ENCODE results near the gene BEX3.
"Not testable (repeated sequence)": the region's sequence is repeated elsewhere in the genome, so short reads cannot be mapped to it uniquely, and the experiment has no call there.

BEX3 gene

DNA sequence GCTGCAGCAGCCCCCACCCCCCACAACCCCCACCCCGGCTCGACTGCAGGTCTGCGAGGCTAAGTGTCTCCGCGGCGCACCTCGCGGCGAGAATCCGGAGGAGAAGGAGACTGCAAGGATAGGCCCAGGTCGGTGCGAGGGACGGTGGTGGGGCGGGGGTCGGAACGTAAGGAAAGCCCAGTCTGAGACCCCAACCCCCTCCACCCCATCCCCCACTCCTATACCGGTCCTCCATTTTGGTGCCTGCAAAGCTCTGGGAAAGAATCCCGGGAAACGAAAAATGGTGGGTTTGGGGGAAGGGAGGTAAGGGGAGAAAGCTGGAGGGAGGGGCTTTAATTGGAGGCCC lies 614 bp downstream of the BEX3 start:
- TF ChIP-seq, protein P1, sequence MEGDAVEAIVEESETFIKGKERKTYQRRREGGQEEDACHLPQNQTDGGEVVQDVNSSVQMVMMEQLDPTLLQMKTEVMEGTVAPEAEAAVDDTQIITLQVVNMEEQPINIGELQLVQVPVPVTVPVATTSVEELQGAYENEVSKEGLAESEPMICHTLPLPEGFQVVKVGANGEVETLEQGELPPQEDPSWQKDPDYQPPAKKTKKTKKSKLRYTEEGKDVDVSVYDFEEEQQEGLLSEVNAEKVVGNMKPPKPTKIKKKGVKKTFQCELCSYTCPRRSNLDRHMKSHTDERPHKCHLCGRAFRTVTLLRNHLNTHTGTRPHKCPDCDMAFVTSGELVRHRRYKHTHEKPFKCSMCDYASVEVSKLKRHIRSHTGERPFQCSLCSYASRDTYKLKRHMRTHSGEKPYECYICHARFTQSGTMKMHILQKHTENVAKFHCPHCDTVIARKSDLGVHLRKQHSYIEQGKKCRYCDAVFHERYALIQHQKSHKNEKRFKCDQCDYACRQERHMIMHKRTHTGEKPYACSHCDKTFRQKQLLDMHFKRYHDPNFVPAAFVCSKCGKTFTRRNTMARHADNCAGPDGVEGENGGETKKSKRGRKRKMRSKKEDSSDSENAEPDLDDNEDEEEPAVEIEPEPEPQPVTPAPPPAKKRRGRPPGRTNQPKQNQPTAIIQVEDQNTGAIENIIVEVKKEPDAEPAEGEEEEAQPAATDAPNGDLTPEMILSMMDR (IDR thresholded peaks at IDR 0.05; ENCODE audit: insufficient read depth, missing control alignments): no peak
- FAIRE-seq (no peak), DNase-seq (ENCODE audit: insufficient read length, low spot score) (no peak)

DNA sequence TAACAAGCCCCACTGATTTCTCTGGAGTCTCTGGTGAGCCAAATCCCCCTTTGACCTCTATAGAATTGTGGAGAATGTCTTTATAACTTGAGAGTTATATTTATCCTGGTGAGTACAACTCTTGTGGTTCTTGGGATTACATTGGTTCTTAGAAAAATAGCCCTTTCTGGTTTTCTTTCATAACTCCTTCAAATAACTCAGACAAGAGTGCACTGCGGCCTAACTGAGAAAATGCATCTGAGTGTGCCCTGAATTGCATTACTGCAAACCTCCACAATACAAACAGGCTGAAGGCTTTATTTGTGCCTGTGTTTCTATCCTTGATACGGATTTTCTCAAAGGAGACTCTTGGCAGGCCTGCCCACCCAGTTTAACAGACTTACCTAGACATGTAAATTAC lies 2.7 kb downstream of the BEX3 start:
- TF ChIP-seq, protein P1 (IDR thresholded peaks at IDR 0.05; ENCODE audit: insufficient read depth, missing control alignments): no peak
- FAIRE-seq: no peak
- DNase-seq (ENCODE audit: insufficient read length, low spot score): no peak

GRCh38 chrX:103382877-103383276 lies 6.5 kb downstream of the BEX3 start:
- no peak for FAIRE-seq
- DNase-seq (ENCODE audit: insufficient read length, low spot score): no peak
- TF ChIP-seq, protein P1 (IDR thresholded peaks at IDR 0.05; ENCODE audit: insufficient read depth, missing control alignments): no peak

DNA sequence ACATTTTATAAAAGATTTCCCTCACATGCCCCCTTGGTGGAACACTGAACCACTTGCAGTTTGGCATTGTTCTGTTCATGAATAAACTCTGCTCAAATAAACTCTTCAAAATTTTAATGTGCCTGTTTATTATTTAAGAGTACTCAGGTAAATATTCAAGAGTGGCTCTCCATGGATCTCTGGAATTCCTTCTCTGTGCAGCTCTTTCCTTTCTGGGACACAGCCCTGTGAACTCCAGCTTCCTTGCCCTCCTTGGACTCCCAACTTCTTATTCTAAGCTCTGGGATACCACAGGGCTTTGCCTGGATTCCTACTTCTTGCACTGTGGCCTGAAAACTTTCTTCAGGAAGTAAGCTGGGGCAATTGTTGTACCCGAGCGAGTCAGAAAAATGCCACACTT lies 8.3 kb downstream of the BEX3 start:
- FAIRE-seq: no peak
- TF ChIP-seq, protein P1 (IDR thresholded peaks at IDR 0.05; ENCODE audit: insufficient read depth, missing control alignments): no peak
- no peak for DNase-seq (ENCODE audit: insufficient read length, low spot score)

- not testable (repeated sequence) for DNase-seq (ENCODE audit: insufficient read length, low spot score); FAIRE-seq
These were observed 9.0 kb downstream of the BEX3 start for GRCh38 chrX:103385283-103385830.

DNA sequence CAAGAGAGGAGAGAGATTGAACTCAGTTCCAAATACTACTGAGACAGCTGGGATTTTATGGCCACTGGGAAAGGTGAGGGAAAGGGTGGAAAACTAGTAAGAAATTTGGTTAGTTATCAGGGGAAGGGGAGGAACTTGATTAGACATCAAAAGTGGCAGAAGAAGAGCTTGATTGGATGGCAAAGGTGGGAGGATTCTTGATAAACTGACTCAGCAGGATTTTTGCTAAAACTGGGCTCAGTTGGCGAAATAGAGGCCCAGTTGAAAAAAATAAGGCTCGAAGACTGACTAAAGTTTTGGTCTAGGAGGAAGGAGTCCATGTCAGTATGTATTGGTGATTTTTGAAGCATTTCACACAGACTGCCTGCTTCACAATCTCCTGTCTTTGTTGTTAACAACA lies 10.0 kb downstream of the BEX3 start:
- TF ChIP-seq, protein P1 (IDR thresholded peaks at IDR 0.05; ENCODE audit: insufficient read depth, missing control alignments): no peak
- DNase-seq (ENCODE audit: insufficient read length, low spot score) (no peak), FAIRE-seq (no peak)

DNA sequence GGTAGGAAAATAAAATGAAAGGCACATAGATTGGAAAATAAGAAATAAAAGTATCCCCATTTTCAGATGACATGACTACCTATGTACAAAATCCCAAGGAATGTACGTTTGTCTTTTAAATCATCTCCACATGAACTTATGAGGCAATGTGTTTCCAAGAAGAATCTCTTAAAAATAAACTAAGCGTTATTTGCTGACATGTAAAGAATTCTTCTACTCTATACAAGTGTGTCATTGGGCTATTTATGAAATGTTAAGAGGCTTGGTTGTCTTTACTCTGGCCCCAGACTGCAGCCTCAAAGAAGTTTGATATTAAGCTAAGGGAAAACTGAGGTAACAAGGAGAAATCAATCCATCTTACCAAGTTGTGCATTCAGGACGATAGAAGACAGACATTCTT lies 17.1 kb downstream of the BEX3 start:
- FAIRE-seq (no peak), DNase-seq (ENCODE audit: insufficient read length, low spot score) (no peak)
- TF ChIP-seq, protein P1 (IDR thresholded peaks at IDR 0.05; ENCODE audit: insufficient read depth, missing control alignments): no peak

DNA sequence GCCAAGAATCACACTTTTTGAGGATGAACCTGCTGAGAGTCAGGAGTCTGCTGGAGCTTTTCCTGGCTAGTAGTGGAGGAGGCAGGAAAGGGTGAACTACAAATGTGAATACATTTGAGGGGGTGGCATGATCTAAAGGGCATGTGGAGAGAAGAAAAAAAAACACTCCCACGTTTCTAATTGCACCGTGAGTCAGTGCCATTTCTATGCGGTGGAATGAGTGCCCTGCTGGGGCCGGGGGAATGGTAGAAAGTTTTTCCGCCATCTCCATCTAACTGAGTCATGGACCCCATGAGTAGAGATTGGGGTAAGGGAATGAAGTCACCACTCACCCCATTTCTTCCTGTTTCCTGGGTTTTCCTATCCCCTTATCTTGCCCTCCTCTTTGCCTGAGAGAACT lies 19.8 kb downstream of the BEX3 start:
- FAIRE-seq (no peak), DNase-seq (ENCODE audit: insufficient read length, low spot score) (no peak)
- TF ChIP-seq, protein P1 (IDR thresholded peaks at IDR 0.05; ENCODE audit: insufficient read depth, missing control alignments): no peak

All from D721Med (cell line).